HG03175 (cell line): ENCODE data around the gene HHATL.

Experiments used
- ATAC-seq: cut with Tn5 transposase; IDR thresholded peaks from one replicate; pipeline ENCODE4 v1.9.1; 2021; ENCODE audit warnings: mild to moderate bottlenecking, moderate library complexity; ENCODE audit not compliant: unreplicated experiment

Gene HHATL

GRCh38 chr3:42699511-42699971 lies 3.1 kb downstream of the HHATL start:
- ATAC-seq, result no peak

GRCh38 chr3:42698911-42699230 lies 3.7 kb downstream of the HHATL start:
- ATAC-seq, result no peak

GRCh38 chr3:42698216-42698910 lies 4.2 kb downstream of the HHATL start:
- ATAC-seq, result no peak

- no peak for ATAC-seq
These were observed 5.1 kb downstream of the HHATL start for GRCh38 chr3:42697289-42698051.

GRCh38 chr3:42696356-42697288 lies 6.0 kb downstream of the HHATL start:
- no peak for ATAC-seq

GRCh38 chr3:42694366-42694765 lies 8.2 kb downstream of the HHATL start:
- ATAC-seq, result no peak

- no peak for ATAC-seq
These were observed 9.1 kb downstream of the HHATL start for GRCh38 chr3:42693530-42693930.

- no peak for ATAC-seq
These were observed 9.7 kb downstream of the HHATL start for GRCh38 chr3:42692667-42693529.

GRCh38 chr3:42691816-42692666 lies 10.6 kb downstream of the HHATL start:
- ATAC-seq, result no peak

- ATAC-seq, result no peak
These were observed 11.6 kb downstream of the HHATL start for GRCh38 chr3:42690766-42691680.

- no peak for ATAC-seq
These were observed 12.4 kb downstream of the HHATL start for GRCh38 chr3:42690191-42690590.

- no peak for ATAC-seq
These were observed 13.1 kb downstream of the HHATL start for GRCh38 chr3:42689421-42690014.

- no peak for ATAC-seq
These were observed 13.8 kb downstream of the HHATL start for GRCh38 chr3:42688487-42689420.

GRCh38 chr3:42688016-42688415 lies 14.6 kb downstream of the HHATL start:
- ATAC-seq, result no peak

- ATAC-seq, result no peak
These were observed 15.6 kb downstream of the HHATL start for GRCh38 chr3:42686832-42687650.
